Medulla oblongata (tissue), 1 donor: Measurements from ENCODE around the gene KANK4.
"Not testable (repeated sequence)": the region's sequence is repeated elsewhere in the genome, so short reads cannot be mapped to it uniquely, and the experiment has no call there.

Experiments used
- DNase-seq: peaks from one replicate; pipeline ENCODE4 v3.0.0-alpha.2; 2015; ENCODE audit errors: extremely low spot score

KANK4 gene

DNA sequence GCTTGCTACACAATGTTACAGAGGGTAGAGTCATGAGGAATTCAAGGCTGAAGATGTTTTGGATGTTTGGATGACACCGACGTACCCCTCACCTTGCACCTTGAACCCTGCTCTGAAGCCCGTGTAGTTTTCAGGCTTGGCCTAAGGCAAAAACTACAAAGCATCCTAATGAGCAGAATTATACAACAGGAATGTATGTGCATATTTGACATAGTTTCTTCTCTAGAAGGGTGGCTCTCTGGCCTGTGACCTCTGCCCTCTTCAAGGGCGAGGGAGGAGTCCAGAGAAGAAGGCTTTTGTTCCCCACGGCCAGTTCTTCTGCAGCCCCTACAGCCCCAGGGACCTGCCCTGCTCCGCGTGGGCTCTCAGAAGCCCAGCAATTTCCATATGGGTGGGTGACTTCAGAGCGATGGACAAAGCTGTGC lies 81.3 kb downstream of the KANK4 start:
- no peak for DNase-seq

DNA sequence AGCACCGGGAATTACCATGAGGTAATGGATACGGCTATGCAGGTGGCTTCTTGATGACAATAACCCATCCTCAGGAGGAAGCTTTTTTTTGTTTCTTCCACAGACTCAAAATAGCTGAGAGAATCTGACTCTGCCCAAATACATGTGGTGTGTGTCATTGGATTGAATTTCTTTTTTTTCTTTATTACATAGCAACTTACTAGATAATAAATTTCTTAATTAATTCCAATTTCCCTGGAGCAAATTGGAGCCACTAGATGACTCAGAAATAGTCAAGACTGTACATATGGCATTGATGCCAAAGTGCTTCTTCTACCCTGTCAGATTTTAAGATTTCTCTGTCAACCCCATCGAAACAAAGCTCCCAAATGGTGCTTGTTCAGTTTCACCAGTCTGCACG lies 81.9 kb downstream of the KANK4 start:
- no peak for DNase-seq

DNA sequence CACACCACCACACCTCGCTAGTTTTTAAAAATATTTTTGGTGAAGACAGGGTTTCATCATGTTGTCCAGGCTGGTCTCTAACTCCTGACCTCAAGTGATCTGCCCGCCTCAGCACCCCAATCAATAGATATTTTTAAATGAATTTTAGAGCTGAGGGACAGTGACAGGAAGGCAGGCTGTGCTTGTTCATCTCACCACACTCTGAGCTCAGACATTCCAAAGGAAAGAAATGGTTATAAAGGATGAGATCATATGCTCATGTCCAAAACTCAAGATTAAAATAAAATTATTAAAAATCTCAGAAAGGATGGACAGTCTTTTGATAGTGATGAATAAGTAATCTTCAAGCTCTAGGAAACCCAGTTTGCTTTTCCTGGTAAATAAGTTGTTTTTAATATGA lies 83.7 kb downstream of the KANK4 start:
- no peak for DNase-seq

DNA sequence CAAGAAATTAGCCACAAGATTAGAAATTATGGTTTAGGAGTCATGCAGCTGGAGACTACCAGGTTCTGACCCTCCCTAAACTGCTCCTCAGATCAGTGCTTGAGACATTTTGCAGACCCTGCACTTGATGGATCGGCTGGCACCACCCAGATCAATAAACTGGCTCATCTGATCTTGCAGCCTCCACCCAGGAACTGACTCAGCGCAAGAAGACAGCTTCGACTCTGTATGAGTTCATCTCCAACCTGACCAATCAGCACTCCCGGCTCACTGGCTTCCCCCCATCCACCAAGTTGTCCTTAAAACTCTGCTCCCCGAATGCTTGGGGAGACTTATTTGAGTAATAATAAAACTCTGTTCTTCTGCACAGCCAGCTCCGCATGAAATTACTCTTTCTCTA lies 84.5 kb downstream of the KANK4 start:
- DNase-seq: no peak

DNA sequence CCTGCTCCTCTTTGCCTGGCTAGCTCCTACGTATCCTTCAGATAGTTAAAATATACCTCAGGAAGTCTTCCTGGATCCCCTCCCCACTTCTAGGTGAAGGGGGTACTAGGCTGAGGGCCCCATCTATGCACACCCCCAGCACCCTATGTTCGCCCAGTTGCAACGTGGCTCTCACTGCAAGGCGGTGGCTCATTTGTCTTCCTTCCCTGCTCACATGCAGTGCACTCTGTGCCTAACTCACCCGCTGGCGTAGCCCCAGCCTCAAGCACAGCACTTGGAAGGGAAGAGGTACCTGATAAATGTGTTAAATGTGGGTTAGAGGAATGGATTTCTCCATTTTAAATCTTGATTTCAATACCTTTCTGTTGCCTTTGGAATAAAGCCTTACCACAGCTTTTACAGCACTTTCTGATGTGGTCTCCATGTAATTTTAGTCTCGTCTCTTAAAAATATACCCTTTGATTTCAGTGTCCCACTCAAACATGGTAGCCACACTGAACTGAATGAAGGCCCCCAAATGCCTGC lies 85.2 kb downstream of the KANK4 start:
- no peak for DNase-seq

- no peak for DNase-seq
Observed at GRCh38 chr1:62232871-62233278, 86.4 kb downstream of the KANK4 start.

DNA sequence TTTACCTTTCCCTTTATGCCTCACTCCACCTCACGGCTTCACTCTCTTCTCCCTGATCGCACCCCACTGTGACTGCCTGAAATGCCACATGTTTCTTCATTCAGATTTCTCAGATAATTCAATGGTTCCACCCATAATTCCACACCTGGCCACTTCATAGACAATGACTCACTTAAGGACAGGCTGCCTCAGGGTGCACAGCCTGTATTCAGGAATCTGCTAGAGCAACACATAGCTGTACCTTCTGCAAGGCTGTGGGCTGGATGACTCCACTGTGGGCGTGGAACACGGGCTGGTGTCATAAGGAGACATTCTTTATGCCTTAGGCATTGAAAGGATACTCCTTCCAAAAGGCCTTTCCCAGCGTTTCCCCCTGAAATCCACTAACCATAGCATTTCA lies 88.5 kb downstream of the KANK4 start:
- DNase-seq: no peak

DNA sequence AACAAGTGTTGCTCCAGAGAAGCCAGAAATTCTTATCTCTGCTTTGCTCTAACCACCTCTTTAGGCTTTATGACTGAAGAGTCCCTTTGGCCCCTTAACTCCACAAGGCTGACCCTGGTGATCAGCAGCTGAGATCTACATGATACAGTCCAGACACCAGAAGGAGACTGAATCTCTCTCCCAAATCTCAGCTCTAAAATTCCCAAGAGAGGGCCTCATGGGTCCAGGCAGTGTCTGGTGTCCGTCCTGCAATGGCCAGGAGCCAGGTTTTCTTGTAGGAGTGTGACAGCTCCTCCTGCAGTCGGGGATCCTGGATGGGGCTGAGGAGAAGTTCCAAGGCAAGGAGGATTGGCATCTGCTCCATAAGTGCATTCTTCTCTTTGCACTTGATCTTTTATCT lies 89.3 kb downstream of the KANK4 start:
- DNase-seq: no peak

GRCh38 chr1:62229468-62229867 lies 89.8 kb downstream of the KANK4 start:
- DNase-seq: no peak

- DNase-seq: no peak
Observed at GRCh38 chr1:62228883-62229187, 90.4 kb downstream of the KANK4 start.

GRCh38 chr1:62228136-62228882 lies 90.9 kb downstream of the KANK4 start:
- no peak for DNase-seq

- no peak for DNase-seq
Observed at GRCh38 chr1:62227496-62227895, 91.7 kb downstream of the KANK4 start.

DNA sequence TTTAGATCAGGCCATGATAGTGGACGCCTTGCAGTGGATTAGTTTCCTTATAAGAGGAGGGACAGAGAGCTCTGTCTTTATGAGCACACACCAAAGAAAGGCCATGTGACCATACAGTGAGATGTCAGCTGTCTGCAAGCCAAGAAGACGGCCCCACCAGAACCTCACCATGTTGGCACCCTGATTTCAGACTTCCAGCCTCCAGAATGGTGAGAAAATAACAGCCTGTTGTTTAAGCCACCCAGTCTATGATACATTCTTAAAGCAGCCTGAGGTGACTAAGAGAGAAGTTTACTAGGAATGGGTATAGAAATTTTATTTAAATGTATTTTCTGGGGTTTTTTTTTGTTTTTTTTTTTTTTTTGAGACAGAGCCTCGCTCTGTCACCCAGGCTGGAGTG lies 95.1 kb downstream of the KANK4 start:
- DNase-seq: no peak

GRCh38 chr1:62222321-62222720 lies 96.9 kb downstream of the KANK4 start:
- no peak for DNase-seq

DNA sequence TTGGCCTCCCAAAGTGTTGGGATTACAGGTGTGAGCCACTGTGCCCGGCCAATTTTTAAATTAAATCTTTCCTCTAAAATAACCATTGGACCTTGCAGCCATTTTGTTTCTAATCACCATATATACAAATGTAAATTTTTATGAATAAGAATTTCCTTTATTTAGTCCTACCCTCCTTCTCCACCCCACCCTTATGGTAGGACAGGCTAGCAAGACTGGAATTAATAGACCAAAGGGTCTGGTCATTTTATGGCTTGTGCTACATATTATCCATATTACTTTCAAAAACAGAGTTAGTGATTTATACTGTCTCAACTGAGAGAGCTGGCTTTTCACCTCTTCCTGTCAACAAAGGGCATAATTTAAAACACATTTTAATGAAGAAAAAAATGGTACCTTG lies 98.1 kb downstream of the KANK4 start:
- no peak for DNase-seq

GRCh38 chr1:62220456-62220855 lies 98.8 kb downstream of the KANK4 start:
- DNase-seq: not testable (repeated sequence)

DNA sequence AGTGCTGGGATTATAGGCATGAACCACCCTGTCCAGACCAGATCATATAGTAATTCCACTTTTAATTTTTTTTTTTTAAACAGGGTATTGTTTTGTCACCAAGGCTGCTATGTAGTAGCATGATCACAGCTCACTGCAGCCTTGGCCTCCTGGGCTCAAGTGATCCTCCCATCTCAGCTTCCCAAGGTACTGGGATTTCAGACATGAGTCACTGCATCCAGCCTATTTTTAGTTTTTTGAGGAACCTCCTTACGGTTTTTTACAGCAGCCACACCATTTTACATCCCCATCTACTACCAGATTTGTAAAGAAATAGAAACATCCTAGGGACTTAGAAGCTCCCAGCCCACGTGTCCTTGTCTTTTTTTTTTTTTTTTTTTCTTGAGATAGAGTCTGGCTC lies 100.6 kb downstream of the KANK4 start:
- DNase-seq: no peak

GRCh38 chr1:62213075-62213914 lies 105.9 kb downstream of the KANK4 start:
- DNase-seq: no peak

DNA sequence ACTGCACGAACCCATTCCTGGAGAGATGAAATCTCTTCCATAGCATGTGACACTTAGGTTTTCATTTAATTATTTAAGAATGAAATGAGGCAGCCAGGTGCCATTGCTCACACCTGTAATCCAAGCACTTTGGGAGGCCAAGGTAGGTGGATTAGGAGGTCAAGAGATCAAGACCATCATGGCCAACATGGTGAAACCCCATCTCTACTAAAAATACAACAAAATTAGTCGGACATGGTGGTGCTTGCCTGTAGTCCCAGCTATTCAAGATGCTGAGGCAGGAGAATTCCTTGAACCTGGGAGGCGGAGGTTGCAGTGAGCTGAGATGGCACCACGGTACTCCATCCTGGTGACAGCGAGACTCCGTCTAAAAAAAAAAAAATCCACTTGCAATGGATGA lies 106.8 kb downstream of the KANK4 start:
- DNase-seq: no peak

DNA sequence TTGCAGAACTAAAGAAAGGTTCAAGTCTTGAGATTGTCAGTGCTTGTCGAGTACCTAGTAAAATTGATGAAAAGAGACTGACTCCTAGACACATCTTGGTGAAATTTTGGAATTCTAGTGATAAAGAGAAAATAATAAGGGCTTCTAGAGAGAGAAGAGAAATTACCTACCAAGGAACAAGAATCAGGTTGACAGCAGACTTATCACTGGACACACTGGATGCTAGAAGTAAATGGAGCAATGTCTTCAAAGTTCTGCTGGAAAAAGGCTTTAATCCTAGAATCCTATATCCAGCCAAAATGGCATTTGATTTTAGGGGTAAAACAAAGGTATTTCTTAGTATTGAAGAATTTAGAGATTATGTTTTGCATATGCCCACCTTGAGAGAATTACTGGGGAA lies 108.3 kb downstream of the KANK4 start:
- DNase-seq: no peak

DNA sequence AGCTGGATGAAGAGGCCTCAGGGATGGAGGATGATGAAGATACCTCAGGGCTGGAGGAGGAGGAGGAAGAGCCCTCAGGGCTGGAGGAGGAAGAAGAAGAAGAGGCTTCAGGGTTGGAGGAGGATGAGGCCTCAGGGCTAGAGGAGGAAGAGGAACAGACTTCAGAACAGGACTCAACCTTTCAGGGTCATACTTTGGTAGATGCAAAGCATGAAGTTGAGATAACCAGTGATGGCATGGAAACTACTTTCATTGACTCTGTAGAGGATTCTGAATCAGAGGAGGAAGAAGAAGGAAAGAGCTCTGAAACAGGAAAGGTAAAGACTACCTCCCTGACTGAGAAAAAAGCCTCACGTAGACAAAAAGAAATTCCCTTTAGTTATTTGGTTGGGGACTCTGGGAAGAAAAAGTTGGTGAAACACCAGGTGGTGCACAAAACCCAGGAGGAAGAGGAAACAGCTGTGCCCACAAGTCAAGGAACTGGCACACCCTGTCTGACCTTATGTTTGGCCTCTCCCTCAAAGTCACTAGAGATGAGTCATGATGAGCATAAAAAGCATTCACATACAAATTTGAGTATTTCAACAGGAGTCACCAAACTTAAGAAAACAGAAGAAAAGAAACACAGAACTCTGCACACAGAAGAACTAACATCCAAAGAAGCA lies 109.2 kb downstream of the KANK4 start:
- no peak for DNase-seq

DNA sequence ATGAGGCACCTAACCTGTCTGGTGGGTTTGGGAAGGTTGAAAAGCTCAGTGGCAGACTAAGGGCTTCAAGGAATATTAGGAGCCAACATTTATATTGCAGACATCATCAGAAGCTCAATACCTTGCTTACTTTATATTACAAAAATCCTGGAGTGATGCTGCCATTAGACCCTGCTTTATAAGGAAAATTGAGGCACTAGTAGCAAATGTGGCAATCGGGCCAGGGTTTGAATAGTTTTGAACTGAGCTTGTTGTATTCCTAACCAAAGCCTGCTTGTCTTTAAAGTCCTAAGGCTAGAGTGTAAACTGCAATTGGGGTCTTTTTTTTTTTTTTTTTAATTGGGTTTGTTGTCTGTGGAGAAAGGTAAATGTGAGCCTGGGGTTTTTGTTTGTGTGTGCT lies 110.3 kb downstream of the KANK4 start:
- DNase-seq: no peak

DNA sequence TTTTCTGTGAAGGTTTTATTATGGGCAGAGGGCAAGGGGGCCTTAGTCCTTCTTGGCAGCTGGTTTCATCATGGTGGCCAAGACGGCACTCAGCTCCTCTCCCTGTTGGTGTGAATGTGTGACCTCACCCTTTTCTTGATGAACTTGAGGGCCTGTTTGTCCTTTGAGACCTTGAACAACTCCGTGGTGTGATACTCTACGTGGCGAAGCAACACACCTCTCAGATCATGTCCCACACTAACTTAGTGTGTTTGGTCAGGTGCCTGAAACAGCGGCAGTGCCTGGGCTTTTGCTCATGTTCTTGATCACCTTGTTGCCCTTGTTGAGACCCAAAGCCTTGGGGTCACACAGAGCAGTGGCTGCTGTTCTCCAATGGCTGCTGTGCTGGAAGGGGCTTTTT lies 111.1 kb downstream of the KANK4 start:
- no peak for DNase-seq
